ENCODE data around the gene DZIP1. TPM values are rescaled to one million over a fixed set of nuclear protein-coding genes. Genes with fewer than 3 reads are reported as not detected.
A peak's percentile ranks its signal among the peaks of the same experiment; 100 is the strongest.

DZIP1 gene
- polyA plus RNA-seq, 4 donors: 1.4 to 7.5 (median 3.2) TPM; not detected in 1

GRCh38 chr13:95620030-95620824, 24.3 kb downstream of the DZIP1 start:
- 72 to 83% (median 74%) methylated on average over 2 of the region's 2 CpGs for WGBS, 3 donors
- no peak overlapping the region for H3K27ac ChIP-seq (ENCODE audit: low read depth in 1 of 3, low read length in 2 of 3)
- H3K27me3 ChIP-seq (ENCODE audit: control insufficient read depth in 3 of 3, insufficient read depth in 3 of 3, low read length in 3 of 3): no peaks in the 10 kb centered on the region
- H3K4me3 ChIP-seq (ENCODE audit: low read depth in 1 of 3, low read length in 3 of 3): no peak overlapping the region
- DNase-seq: no peak
- no peak for FAIRE-seq
- H3K36me3 ChIP-seq (ENCODE audit: control insufficient read depth in 3 of 3, insufficient read depth in 2 of 3, low read depth in 1 of 3, low read length in 3 of 3): peaks cover 0 to 12% (median 0%) of the 10 kb centered on the region in 3 donors
- H3K4me1 ChIP-seq (ENCODE audit: control insufficient read depth in 3 of 3, insufficient read depth in 2 of 3, low read depth in 1 of 3, low read length in 2 of 3): no peaks in the 10 kb centered on the region
- no peaks in the 10 kb centered on the region for H3K9me3 ChIP-seq (ENCODE audit: control insufficient read depth in 2 of 2, insufficient read depth in 1 of 2, low read depth in 1 of 2, low read length in 1 of 2)

- Histone ChIP-seq H3K4me3 (ENCODE audit: low read depth in 1 of 3, low read length in 3 of 3) (no peak overlapping the region), H3K36me3 (ENCODE audit: control insufficient read depth in 3 of 3, insufficient read depth in 2 of 3, low read depth in 1 of 3, low read length in 3 of 3) (peaks cover 0 to 5% (median 0%) of the 10 kb centered on the region in 3 donors), H3K4me1 (ENCODE audit: control insufficient read depth in 3 of 3, insufficient read depth in 2 of 3, low read depth in 1 of 3, low read length in 2 of 3) (no peaks in the 10 kb centered on the region), H3K9me3 (ENCODE audit: control insufficient read depth in 2 of 2, insufficient read depth in 1 of 2, low read depth in 1 of 2, low read length in 1 of 2) (no peaks in the 10 kb centered on the region), H3K27ac (ENCODE audit: low read depth in 1 of 3, low read length in 2 of 3) (no peak overlapping the region), H3K27me3 (ENCODE audit: control insufficient read depth in 3 of 3, insufficient read depth in 3 of 3, low read length in 3 of 3) (no peaks in the 10 kb centered on the region)
- DNase-seq: no peak
- FAIRE-seq: no peak
- 76 to 90% (median 86%) methylated on average over 3 of the region's 3 CpGs for WGBS, 3 donors
Observed at GRCh38 chr13:95615539-95615938, 29.0 kb downstream of the DZIP1 start.

- Histone ChIP-seq H3K36me3 (ENCODE audit: control insufficient read depth in 3 of 3, insufficient read depth in 2 of 3, low read depth in 1 of 3, low read length in 3 of 3) (peaks cover 0 to 5% (median 0%) of the 10 kb centered on the region in 3 donors), H3K9me3 (ENCODE audit: control insufficient read depth in 2 of 2, insufficient read depth in 1 of 2, low read depth in 1 of 2, low read length in 1 of 2) (no peaks in the 10 kb centered on the region), H3K27ac (ENCODE audit: low read depth in 1 of 3, low read length in 2 of 3) (no peak overlapping the region), H3K27me3 (ENCODE audit: control insufficient read depth in 3 of 3, insufficient read depth in 3 of 3, low read length in 3 of 3) (no peaks in the 10 kb centered on the region), H3K4me3 (ENCODE audit: low read depth in 1 of 3, low read length in 3 of 3) (no peak overlapping the region), H3K4me1 (ENCODE audit: control insufficient read depth in 3 of 3, insufficient read depth in 2 of 3, low read depth in 1 of 3, low read length in 2 of 3) (no peaks in the 10 kb centered on the region)
- no peak for DNase-seq
- 79 to 90% (median 83%) methylated on average over 7 of the region's 7 CpGs for WGBS, 3 donors
- FAIRE-seq: no peak
Observed at GRCh38 chr13:95614641-95615245, 29.8 kb downstream of the DZIP1 start.

GRCh38 chr13:95608640-95609323, 35.7 kb downstream of the DZIP1 start:
- DNase-seq (no peak), FAIRE-seq (no peak)
- H3K36me3 ChIP-seq (ENCODE audit: control insufficient read depth in 3 of 3, insufficient read depth in 2 of 3, low read depth in 1 of 3, low read length in 3 of 3): peaks cover 0 to 3% (median 0%) of the 10 kb centered on the region in 3 donors
- H3K27ac ChIP-seq (ENCODE audit: low read depth in 1 of 3, low read length in 2 of 3): no peak overlapping the region
- no peaks in the 10 kb centered on the region for H3K27me3 ChIP-seq (ENCODE audit: control insufficient read depth in 3 of 3, insufficient read depth in 3 of 3, low read length in 3 of 3)
- WGBS, 3 donors: 67 to 79% (median 76%) methylated on average over 6 of the region's 6 CpGs
- no peaks in the 10 kb centered on the region for H3K9me3 ChIP-seq (ENCODE audit: control insufficient read depth in 2 of 2, insufficient read depth in 1 of 2, low read depth in 1 of 2, low read length in 1 of 2)
- H3K4me1 ChIP-seq (ENCODE audit: control insufficient read depth in 3 of 3, insufficient read depth in 2 of 3, low read depth in 1 of 3, low read length in 2 of 3): peaks cover 0 to 3% (median 3%) of the 10 kb centered on the region in 3 donors
- H3K4me3 ChIP-seq (ENCODE audit: low read depth in 1 of 3, low read length in 3 of 3): no peak overlapping the region

- Histone ChIP-seq H3K27me3 (ENCODE audit: control insufficient read depth in 3 of 3, insufficient read depth in 3 of 3, low read length in 3 of 3) (no peaks in the 10 kb centered on the region), H3K36me3 (ENCODE audit: control insufficient read depth in 3 of 3, insufficient read depth in 2 of 3, low read depth in 1 of 3, low read length in 3 of 3) (peaks cover 0 to 3% (median 0%) of the 10 kb centered on the region in 3 donors), H3K4me3 (ENCODE audit: low read depth in 1 of 3, low read length in 3 of 3) (no peak overlapping the region), H3K4me1 (ENCODE audit: control insufficient read depth in 3 of 3, insufficient read depth in 2 of 3, low read depth in 1 of 3, low read length in 2 of 3) (peaks cover 0 to 4% (median 3%) of the 10 kb centered on the region in 3 donors), H3K27ac (ENCODE audit: low read depth in 1 of 3, low read length in 2 of 3) (no peak overlapping the region), H3K9me3 (ENCODE audit: control insufficient read depth in 2 of 2, insufficient read depth in 1 of 2, low read depth in 1 of 2, low read length in 1 of 2) (no peaks in the 10 kb centered on the region)
- DNase-seq (no peak), FAIRE-seq (no peak)
- WGBS, 3 donors: 16 to 48% (median 36%) methylated on average over 1 of the region's 1 CpG
Observed at GRCh38 chr13:95607366-95607765, 37.1 kb downstream of the DZIP1 start.

GRCh38 chr13:95605448-95606125, 38.9 kb downstream of the DZIP1 start:
- H3K27ac ChIP-seq (ENCODE audit: low read depth in 1 of 3, low read length in 2 of 3): peak overlapping the region in 1 of 3 donors; percentile 0
- FAIRE-seq (no peak), DNase-seq (peak; percentile 27 to 59)
- no peaks in the 10 kb centered on the region for H3K27me3 ChIP-seq (ENCODE audit: control insufficient read depth in 3 of 3, insufficient read depth in 3 of 3, low read length in 3 of 3)
- peaks cover 0 to 5% (median 0%) of the 10 kb centered on the region in 3 donors for H3K36me3 ChIP-seq (ENCODE audit: control insufficient read depth in 3 of 3, insufficient read depth in 2 of 3, low read depth in 1 of 3, low read length in 3 of 3)
- H3K4me3 ChIP-seq (ENCODE audit: low read depth in 1 of 3, low read length in 3 of 3): no peak overlapping the region
- no peaks in the 10 kb centered on the region for H3K9me3 ChIP-seq (ENCODE audit: control insufficient read depth in 2 of 2, insufficient read depth in 1 of 2, low read depth in 1 of 2, low read length in 1 of 2)
- whole genome bisulfite sequencing, 3 donors: 48 to 71% (median 57%) methylated on average over 3 of the region's 3 CpGs
- peaks cover 0 to 4% (median 3%) of the 10 kb centered on the region in 3 donors for H3K4me1 ChIP-seq (ENCODE audit: control insufficient read depth in 3 of 3, insufficient read depth in 2 of 3, low read depth in 1 of 3, low read length in 2 of 3)

GRCh38 chr13:95604556-95604915, 40.0 kb downstream of the DZIP1 start:
- Histone ChIP-seq H3K27me3 (ENCODE audit: control insufficient read depth in 3 of 3, insufficient read depth in 3 of 3, low read length in 3 of 3) (peaks cover 0 to 3% (median 0%) of the 10 kb centered on the region in 3 donors), H3K4me1 (ENCODE audit: control insufficient read depth in 3 of 3, insufficient read depth in 2 of 3, low read depth in 1 of 3, low read length in 2 of 3) (peaks cover 0 to 4% (median 3%) of the 10 kb centered on the region in 3 donors), H3K27ac (ENCODE audit: low read depth in 1 of 3, low read length in 2 of 3) (no peak overlapping the region), H3K36me3 (ENCODE audit: control insufficient read depth in 3 of 3, insufficient read depth in 2 of 3, low read depth in 1 of 3, low read length in 3 of 3) (peaks cover 0 to 5% (median 0%) of the 10 kb centered on the region in 3 donors), H3K9me3 (ENCODE audit: control insufficient read depth in 2 of 2, insufficient read depth in 1 of 2, low read depth in 1 of 2, low read length in 1 of 2) (no peaks in the 10 kb centered on the region), H3K4me3 (ENCODE audit: low read depth in 1 of 3, low read length in 3 of 3) (no peak overlapping the region)
- no peak for DNase-seq
- FAIRE-seq: no peak
- 59 to 91% (median 66%) methylated on average over 3 of the region's 3 CpGs for WGBS, 3 donors
